K562 (cell line): Measurements from ENCODE around the gene ADGRL3. TPM values are rescaled to one million over a fixed set of nuclear protein-coding genes. Genes with fewer than 3 reads are reported as not detected.

Experiments
- ATAC-seq: fragments of 200-7000 bp; cut with Tn5 transposase; 3 replicates; pipeline ENCODE4 v1.9.1; 2020; ENCODE audit warnings: moderate library complexity
- BruUV-seq: library from RNA; stranded (reverse); fragments of 400-500 nt; replicated peaks from 2 replicates; lab custom pipeline; 2021; lab: Mats Ljungman, UMichigan
- CTCF ChIA-PET: fragments of 300-600 bp; formaldehyde crosslinking; extraction: SDS; loops from one replicate; lab custom pipeline; 2021; ENCODE audit warnings: low intra/inter-chr PET ratio; lab: Yijun Ruan, JAX
- POLR2A ChIA-PET: fragments of 300-600, 350-650 bp; sonication (Branson Sonifier 250); formaldehyde crosslinking; extraction: SDS; loops from one replicate; lab custom pipeline; 2021; ENCODE audit warnings: antibody characterized with exemption, inconsistent platforms; lab: Yijun Ruan, JAX
- DNase-seq, 4 experiments: peaks; one replicate each; pipeline versions ENCODE4 v3.0.0 to v3.0.0-alpha.2; 2011 to 2018; ENCODE audit warnings: low spot score in 3 of 4, mixed read lengths in 3 of 4; ENCODE audit errors: extremely low read depth in 1 of 4
- FAIRE-seq: peaks from 2 replicates; lab custom pipeline; 2011; peaks lifted over from hg19 to GRCh38; lab: Jason Lieb, UNC
- H2AFZ ChIP-seq: 2 replicates; pipeline ENCODE4 v1.6.0; 2011; ENCODE audit warnings: low read depth, low read length, control low read depth, inconsistent platforms
- H3K27ac ChIP-seq: fragments of 200-600 bp; 3 replicates; pipeline ENCODE4 v1.8.0; 2011; ENCODE audit warnings: low read depth, mild to moderate bottlenecking, control low read depth, inconsistent platforms, low read length, moderate library complexity, mixed read lengths; ENCODE audit errors: extremely low read depth
- H3K27me3 ChIP-seq, 2 experiments: fragments of 300-600 bp in 1 of 2; 2 replicates in 1 of 2; 3 replicates in 1 of 2; pipeline versions ENCODE4 v1.6.0 to v1.8.0; 2011; ENCODE audit warnings: inconsistent platforms in 2 of 2, low read length in 2 of 2, mild to moderate bottlenecking in 1 of 2, mixed read lengths in 1 of 2, moderate library complexity in 1 of 2; ENCODE audit not compliant: control insufficient read depth in 2 of 2, insufficient read depth in 2 of 2
- H3K36me3 ChIP-seq: fragments of 300-600 bp; 3 replicates; pipeline ENCODE4 v1.8.0; 2011; ENCODE audit warnings: mild to moderate bottlenecking, low read length, inconsistent platforms; ENCODE audit not compliant: control insufficient read depth, insufficient read depth
- H3K4me1 ChIP-seq, 2 experiments: fragments of 200-600 bp in 1 of 2; replicated peaks in 1 of 2; 2 replicates in 1 of 2; 3 replicates in 1 of 2; pipeline versions ENCODE4 v1.5.1 to v1.8.0; 2011; ENCODE audit warnings: inconsistent platforms in 2 of 2, low read length in 2 of 2, mild to moderate bottlenecking in 1 of 2, mixed read lengths in 1 of 2, moderate library complexity in 1 of 2; ENCODE audit not compliant: control insufficient read depth in 2 of 2, insufficient read depth in 2 of 2
- H3K4me2 ChIP-seq: 2 replicates; pipeline ENCODE4 v1.6.1; 2011; ENCODE audit warnings: low read length, control low read depth, inconsistent platforms, mixed read lengths; ENCODE audit not compliant: insufficient read depth
- H3K4me3 ChIP-seq: fragments of 200-600 bp; sonication (generic), shearing (Covaris generic); 2 replicates; pipeline ENCODE4 v1.5.1; 2016; ENCODE audit warnings: control low read depth, inconsistent platforms
- H3K79me2 ChIP-seq: fragments of 200-600 bp; 3 replicates; pipeline ENCODE4 v1.8.0; 2011; ENCODE audit warnings: low read length, inconsistent platforms; ENCODE audit not compliant: control insufficient read depth, insufficient read depth
- H3K9ac ChIP-seq, 2 experiments: 2 replicates each; pipeline versions ENCODE4 v1.6.0 to v1.6.1; 2011; ENCODE audit warnings: low read depth in 2 of 2, low read length in 2 of 2, control low read depth in 1 of 2, inconsistent platforms in 1 of 2, mild to moderate bottlenecking in 1 of 2, mixed read lengths in 1 of 2; ENCODE audit not compliant: insufficient read depth in 1 of 2
- H3K9me1 ChIP-seq: one replicate; pipeline ENCODE4 v1.6.0; 2011; ENCODE audit warnings: inconsistent platforms, mild to moderate bottlenecking, low read length, moderate library complexity; ENCODE audit not compliant: control insufficient read depth, insufficient read depth
- H3K9me3 ChIP-seq: replicated peaks from 2 replicates; pipeline ENCODE4 v1.5.1; 2011; ENCODE audit warnings: low read depth, low read length, inconsistent platforms; ENCODE audit not compliant: control insufficient read depth, insufficient read depth
- H4K20me1 ChIP-seq: replicated peaks from 2 replicates; pipeline ENCODE4 v1.6.1; 2011; ENCODE audit warnings: low read length, inconsistent platforms, mixed read lengths; ENCODE audit not compliant: control insufficient read depth, insufficient read depth
- NELFE ChIP-seq: IDR thresholded peaks from 2 replicates; pipeline ENCODE4 v1.6.1; 2011; ENCODE audit warnings: mild to moderate bottlenecking; ENCODE audit not compliant: insufficient read depth, insufficient read length
- NUFIP1 ChIP-seq: fragments of 450-650 bp; IDR thresholded peaks from 2 replicates; pipeline ENCODE4 v1.6.1; 2018; ENCODE audit not compliant: partially characterized antibody
- TOE1 ChIP-seq, 2 experiments: fragments of 450-650 bp in 1 of 2; sonication (generic) in 1 of 2; formaldehyde crosslinking in 1 of 2; IDR thresholded peaks; 2 replicates each; pipeline versions ENCODE4 v1.7.1 to v1.8.0; 2016 to 2022; ENCODE audit warnings: borderline replicate concordance in 2 of 2, mild to moderate bottlenecking in 2 of 2, antibody characterized with exemption in 1 of 2, inconsistent platforms in 1 of 2, low read depth in 1 of 2, missing genetic modification reagents in 1 of 2, moderate library complexity in 1 of 2
- ZC3H8 ChIP-seq: fragments of 450-650 bp; IDR thresholded peaks from 2 replicates; pipeline ENCODE4 v1.6.1; 2017
- ZNF280A ChIP-seq: fragments of 450-650 bp; IDR thresholded peaks from 2 replicates; pipeline ENCODE4 v1.6.1; 2018; ENCODE audit warnings: mild to moderate bottlenecking, low read depth; ENCODE audit not compliant: partially characterized antibody
- WGBS: fragments of 100-300 bp; shearing (Covaris generic); methylation state at CpG from one replicate; pipeline ENCODE4 v1.1.6; 2016; ENCODE audit warnings: low coverage, mixed read lengths; ENCODE audit not compliant: insufficient coverage; ENCODE audit errors: missing lambda C conversion rate; 5-methylcytosine and 5-hydroxymethylcytosine counted together
- in situ Hi-C: fragments of 300-500 bp; cut with MboI; formaldehyde crosslinking; loops from 4 replicates; pipeline ENCODE4 v1.15.0; 2018; ENCODE audit warnings: inconsistent platforms, mixed read lengths
- intact Hi-C: fragments of 100-400 bp; cut with micrococcal nuclease; formaldehyde crosslinking; loops from 2 replicates; pipeline ENCODE4 v1.14.2; 2022
- polyA plus RNA-seq, 8 experiments: library from polyadenylated mRNA; depleted of rRNA in 4 of 8; stranded (reverse) in 5 of 8; unstranded in 3 of 8; fragments of >200 nt; fragmentation: Nextera tagmentation in 2 of 8; fragmentation: Illumina TruSeq in 1 of 8; extraction: Ambion mirVana in 2 of 8; extraction: Trizol in 1 of 8; gene quantifications; 2 replicates each; pipeline versions ENCODE4 v1.2.1 to v1.2.3, GENCODE V29; 2011 to 2014; ENCODE audit warnings: inconsistent platforms in 1 of 8, missing spikeins in 1 of 8
- total RNA-seq, 7 experiments: library from RNA; depleted of rRNA in 6 of 7; stranded (reverse); fragments of >200 nt in 6 of 7; fragmentation: Illumina TruSeq in 2 of 7; extraction: Trizol in 2 of 7; gene quantifications; 2 replicates each; pipeline versions ENCODE4 v1.2.1 to v1.2.3, GENCODE V29; 2011 to 2021; ENCODE audit warnings: low replicate concordance in 1 of 7

ADGRL3 gene
- total and polyA plus RNA-seq, 9 of the 15 experiments (the other 6 are each of a cell fraction or from before 2014, with no cell fraction given) = 0.03 to 0.14 (median 0.04) TPM; not detected in 2

- POLR2A ChIA-PET = no interaction called here
- DNase-seq (no peak), ATAC-seq (no peak), FAIRE-seq (no peak)
- Histone ChIP-seq H3K9me1 (no peaks in the 10 kb centered on the region), H4K20me1 (no peaks in the 10 kb centered on the region), H3K4me1 (no peaks in the 10 kb centered on the region), H3K36me3 (no peaks in the 10 kb centered on the region), H2AFZ (no peak overlapping the region), H3K4me2 (no peak overlapping the region), H3K27ac (no peak overlapping the region), H3K9me3 (no peaks in the 10 kb centered on the region), H3K9ac (no peak overlapping the region), H3K4me3 (no peak overlapping the region), H3K79me2 (no peaks in the 10 kb centered on the region), H3K27me3 (no peaks in the 10 kb centered on the region)
- BruUV-seq = no TSS peak
- intact Hi-C loops = no loop called here
- WGBS = 0% methylated on average over 1 of the region's 1 CpG
- in situ Hi-C loops = no loop called here
- CTCF ChIA-PET = no interaction called here
- TF ChIP-seq TOE1 (IDR thresholded peaks at IDR 0.05; ENCODE audit: borderline replicate concordance) = no peak
- no peak for TF ChIP-seq TOE1 (CRISPR knock-in tag; IDR thresholded peaks at IDR 0.05; ENCODE audit: borderline replicate concordance, low read depth)
- TF ChIP-seq ZNF280A = no peak
- TF ChIP-seq NELFE = no peak
- TF ChIP-seq ZC3H8 = no peak
- no peak for TF ChIP-seq NUFIP1
Observed at GRCh38 chr4:61785761-61786160, 585.6 kb downstream of the ADGRL3 start.
